ENCODE results near the gene MIA.
"Not testable (repeated sequence)": the region's sequence is repeated elsewhere in the genome, so short reads cannot be mapped to it uniquely, and the experiment has no call there.

DNA sequence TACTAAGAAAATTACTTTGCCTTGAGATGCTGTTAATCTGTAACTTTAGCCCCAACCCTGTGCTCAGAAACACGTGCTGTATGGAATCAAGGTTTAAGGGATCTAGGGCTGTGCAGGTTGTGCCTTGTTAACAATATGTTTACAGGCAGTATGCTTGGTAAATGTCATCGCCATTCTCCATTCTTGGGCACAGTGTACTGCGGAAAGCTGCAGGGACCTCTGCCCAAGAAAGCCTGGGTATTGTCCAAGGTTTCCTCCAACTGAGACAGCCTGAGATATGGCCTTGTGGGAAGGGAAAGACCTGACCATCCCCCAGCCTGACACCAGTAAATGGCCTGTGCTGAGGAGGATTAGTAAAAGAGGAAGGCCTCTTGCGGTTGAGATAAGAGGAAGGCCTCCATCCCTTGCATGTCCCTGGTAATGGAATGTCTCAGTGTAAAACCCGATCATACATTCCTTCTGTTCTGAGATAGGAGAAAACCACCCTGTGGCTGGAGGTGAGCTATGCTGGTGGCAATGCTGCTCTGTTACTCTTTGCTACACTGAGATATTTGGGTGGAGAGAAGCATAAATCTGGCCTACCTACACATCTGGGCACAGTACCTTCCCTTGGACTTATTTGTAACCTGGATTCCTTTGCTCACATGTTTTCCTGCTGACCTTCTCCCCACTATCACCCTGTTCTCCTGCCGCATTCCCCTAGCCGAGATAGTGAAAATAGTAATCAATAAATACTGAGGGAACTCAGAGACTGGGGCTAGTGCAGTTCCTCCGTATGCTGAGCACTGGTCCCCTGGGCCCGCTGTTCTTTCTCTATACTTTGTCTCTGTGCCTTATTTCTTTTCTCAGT is 47.6 kb downstream of the MIA start:
- not testable (repeated sequence) for TF ChIP-seq EZH2 (optimal IDR thresholded peaks at IDR 0.05; ENCODE audit: low read depth, low read length); EZH2phosphoT487 (IDR thresholded peaks at IDR 0.05; ENCODE audit: low read length)
- TF ChIP-seq, protein P1, sequence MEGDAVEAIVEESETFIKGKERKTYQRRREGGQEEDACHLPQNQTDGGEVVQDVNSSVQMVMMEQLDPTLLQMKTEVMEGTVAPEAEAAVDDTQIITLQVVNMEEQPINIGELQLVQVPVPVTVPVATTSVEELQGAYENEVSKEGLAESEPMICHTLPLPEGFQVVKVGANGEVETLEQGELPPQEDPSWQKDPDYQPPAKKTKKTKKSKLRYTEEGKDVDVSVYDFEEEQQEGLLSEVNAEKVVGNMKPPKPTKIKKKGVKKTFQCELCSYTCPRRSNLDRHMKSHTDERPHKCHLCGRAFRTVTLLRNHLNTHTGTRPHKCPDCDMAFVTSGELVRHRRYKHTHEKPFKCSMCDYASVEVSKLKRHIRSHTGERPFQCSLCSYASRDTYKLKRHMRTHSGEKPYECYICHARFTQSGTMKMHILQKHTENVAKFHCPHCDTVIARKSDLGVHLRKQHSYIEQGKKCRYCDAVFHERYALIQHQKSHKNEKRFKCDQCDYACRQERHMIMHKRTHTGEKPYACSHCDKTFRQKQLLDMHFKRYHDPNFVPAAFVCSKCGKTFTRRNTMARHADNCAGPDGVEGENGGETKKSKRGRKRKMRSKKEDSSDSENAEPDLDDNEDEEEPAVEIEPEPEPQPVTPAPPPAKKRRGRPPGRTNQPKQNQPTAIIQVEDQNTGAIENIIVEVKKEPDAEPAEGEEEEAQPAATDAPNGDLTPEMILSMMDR (IDR thresholded peaks at IDR 0.05; ENCODE audit: low read length) = not testable (repeated sequence)

Data from MM.1S (cell line).